PC-9 (cell line): ENCODE results near the gene ZNF618. TPM values are rescaled to one million over a fixed set of nuclear protein-coding genes. Genes with fewer than 3 reads are reported as not detected.

Experiments
- BruUV-seq: library from RNA; stranded (reverse); fragments of 400-500 nt; replicated peaks from 2 replicates; lab custom pipeline; 2021; lab: Mats Ljungman, UMichigan
- CTCF ChIA-PET: fragments of 300-600 bp; sonication (Branson Sonifier 250); formaldehyde crosslinking; loops from one replicate; lab custom pipeline; 2022; ENCODE audit warnings: antibody characterized with exemption; lab: Charles Lee
- POLR2A ChIA-PET: fragments of 300-600 bp; sonication (Branson Sonifier 250); formaldehyde crosslinking; loops from one replicate; lab custom pipeline; 2022; ENCODE audit warnings: antibody characterized with exemption; ENCODE audit not compliant: unreplicated experiment; lab: Charles Lee
- DNase-seq, 2 experiments: peaks; one replicate each; pipeline versions ENCODE4 v3.0.0 to v3.0.0-alpha.2; 2015 to 2022; ENCODE audit warnings: mixed read lengths in 1 of 2
- H2AFZ ChIP-seq: fragments of 200-600 bp; sonication (generic); 2 replicates; pipeline ENCODE4 v1.8.1; 2017; ENCODE audit warnings: antibody characterized with exemption
- H3F3A ChIP-seq: fragments of 200-600 bp; sonication (generic); 2 replicates; pipeline ENCODE4 v1.8.1; 2017; ENCODE audit warnings: antibody characterized with exemption, mild to moderate bottlenecking, low read depth; ENCODE audit not compliant: insufficient read depth
- H3K27ac ChIP-seq: fragments of 200-600 bp; sonication (generic); 2 replicates; pipeline ENCODE4 v1.6.1; 2016; ENCODE audit warnings: mixed run types
- H3K27me3 ChIP-seq: fragments of 200-600 bp; sonication (generic); 2 replicates; pipeline ENCODE4 v1.6.1; 2016; ENCODE audit warnings: low read depth, mixed run types; ENCODE audit not compliant: insufficient read depth
- H3K36me3 ChIP-seq: fragments of 200-600 bp; sonication (generic); 2 replicates; pipeline ENCODE4 v1.6.1; 2016; ENCODE audit warnings: low read depth, mixed run types
- H3K4me1 ChIP-seq: fragments of 200-600 bp; sonication (generic); replicated peaks from 2 replicates; pipeline ENCODE4 v1.6.1; 2016; ENCODE audit warnings: mixed run types; ENCODE audit not compliant: insufficient read depth
- H3K4me2 ChIP-seq: fragments of 200-600 bp; sonication (generic); 2 replicates; pipeline ENCODE4 v1.6.1; 2017; ENCODE audit warnings: mixed run types
- H3K4me3 ChIP-seq: fragments of 200-600 bp; sonication (generic); 2 replicates; pipeline ENCODE4 v1.6.1; 2016; ENCODE audit warnings: mixed run types
- H3K79me2 ChIP-seq: fragments of 200-600 bp; sonication (generic); 2 replicates; pipeline ENCODE4 v1.6.1; 2017; ENCODE audit warnings: low read depth, mixed run types
- H3K9me2 ChIP-seq: fragments of 200-600 bp; sonication (generic); 2 replicates; pipeline ENCODE4 v1.8.1; 2017; ENCODE audit warnings: mild to moderate bottlenecking; ENCODE audit not compliant: insufficient read depth
- H3K9me3 ChIP-seq: fragments of 200-600 bp; sonication (generic); 2 replicates; pipeline ENCODE4 v1.8.1; 2016; ENCODE audit warnings: low read depth; ENCODE audit not compliant: insufficient read depth
- H4K20me1 ChIP-seq: fragments of 200-600 bp; sonication (generic); 2 replicates; pipeline ENCODE4 v1.8.1; 2017; ENCODE audit not compliant: insufficient read depth
- EZH2 ChIP-seq: fragments of 200-600 bp; sonication (generic); IDR thresholded peaks from 2 replicates; pipeline ENCODE4 v1.8.0; 2017; ENCODE audit warnings: antibody characterized with exemption, low read depth
- intact Hi-C: fragments of 100-400 bp; cut with micrococcal nuclease; formaldehyde crosslinking; loops from one replicate; pipeline ENCODE4 v1.10.0; 2022; ENCODE audit not compliant: unreplicated experiment
- total RNA-seq: library from RNA; stranded (reverse); gene quantifications from 2 replicates; pipeline ENCODE4 v1.2.3, GENCODE V29; 2021
- TF ChIP-seq, protein P1 (sequence below): fragments of 200-600 bp; sonication (generic); conservative IDR thresholded peaks from 2 replicates; pipeline ENCODE4 v1.6.1; 2017; ENCODE audit warnings: mixed run types, antibody characterized with exemption, mild to moderate bottlenecking, moderate library complexity

Gene ZNF618
- total RNA-seq, 1 experiment from 2014 or later: 0.20 TPM

DNA sequence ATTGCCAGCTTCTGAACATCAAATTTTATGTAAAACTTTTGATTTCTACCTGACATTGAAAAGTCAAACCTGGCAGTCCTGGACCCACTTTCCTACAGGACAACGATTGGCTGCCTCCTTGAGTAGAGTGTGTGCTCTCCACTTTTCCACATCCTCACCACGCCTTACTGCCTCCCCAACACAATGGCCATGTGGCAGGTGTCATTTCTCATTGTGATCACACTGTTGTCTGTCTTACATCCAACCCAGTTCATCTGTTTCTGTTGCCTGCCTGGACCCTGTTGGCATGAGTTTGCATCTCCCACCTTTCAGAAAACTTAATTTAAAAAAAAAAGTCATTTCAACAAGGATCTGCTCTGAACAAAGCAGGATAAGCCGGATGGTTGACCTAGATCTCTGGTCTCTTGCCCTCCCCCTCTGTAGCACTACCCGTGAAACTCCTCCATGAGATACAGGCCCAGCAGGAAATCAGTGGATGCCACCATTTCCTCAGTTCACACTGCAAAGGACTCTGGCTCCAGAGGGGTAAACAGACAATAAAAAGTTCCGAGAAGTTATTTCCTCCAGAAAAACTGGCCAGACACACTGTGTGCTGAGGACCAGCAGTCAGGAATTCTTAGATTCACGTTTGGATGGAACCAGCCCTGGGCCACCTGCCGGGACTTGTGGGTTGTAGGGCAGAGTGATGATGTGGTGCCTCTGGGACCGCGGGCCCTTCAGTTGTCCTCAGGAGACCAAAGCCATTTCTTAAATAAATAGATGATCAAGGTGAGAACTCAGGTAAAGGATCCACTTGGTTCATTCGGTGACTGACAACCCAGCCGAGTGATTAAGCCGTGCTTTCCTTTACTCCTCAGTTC lies 153.4 kb downstream of the ZNF618 start:
- POLR2A ChIA-PET: no interaction called here
- intact Hi-C loops: no loop called here

DNA sequence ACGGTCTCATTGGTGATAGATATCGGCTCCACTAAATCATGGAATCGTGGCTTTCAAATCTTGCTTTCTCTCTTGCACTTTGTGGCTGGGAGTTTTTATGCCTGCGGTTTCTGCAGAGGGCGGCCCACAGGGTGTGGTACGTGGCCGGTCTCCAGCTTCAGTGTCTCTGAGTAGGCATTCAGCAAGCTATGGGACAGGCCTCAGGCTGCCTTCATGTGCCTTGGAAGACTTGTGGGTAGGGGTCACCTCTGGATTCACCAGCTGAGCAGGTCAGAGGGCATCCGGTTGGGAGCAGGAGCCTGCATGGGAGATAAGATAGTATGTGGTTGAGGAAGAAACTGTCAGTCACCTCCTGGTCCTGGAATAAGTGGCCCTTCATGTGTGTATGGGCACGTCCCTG lies 154.3 kb downstream of the ZNF618 start:
- POLR2A ChIA-PET: no interaction called here
- Histone ChIP-seq H2AFZ (no peak overlapping the region), H3K27me3 (peaks cover 90% of the 10 kb centered on the region), H3K27ac (no peak overlapping the region), H4K20me1 (no peaks in the 10 kb centered on the region), H3K9me2 (no peaks in the 10 kb centered on the region), H3F3A (no peaks in the 10 kb centered on the region), H3K9me3 (no peaks in the 10 kb centered on the region), H3K79me2 (no peaks in the 10 kb centered on the region), H3K36me3 (no peaks in the 10 kb centered on the region), H3K4me3 (no peak overlapping the region), H3K4me2 (no peak overlapping the region), H3K4me1 (no peaks in the 10 kb centered on the region)
- intact Hi-C loops: no loop called here
- BruUV-seq: no TSS peak
- DNase-seq: no peak
- CTCF ChIA-PET: no interaction called here
- TF ChIP-seq, protein P1, sequence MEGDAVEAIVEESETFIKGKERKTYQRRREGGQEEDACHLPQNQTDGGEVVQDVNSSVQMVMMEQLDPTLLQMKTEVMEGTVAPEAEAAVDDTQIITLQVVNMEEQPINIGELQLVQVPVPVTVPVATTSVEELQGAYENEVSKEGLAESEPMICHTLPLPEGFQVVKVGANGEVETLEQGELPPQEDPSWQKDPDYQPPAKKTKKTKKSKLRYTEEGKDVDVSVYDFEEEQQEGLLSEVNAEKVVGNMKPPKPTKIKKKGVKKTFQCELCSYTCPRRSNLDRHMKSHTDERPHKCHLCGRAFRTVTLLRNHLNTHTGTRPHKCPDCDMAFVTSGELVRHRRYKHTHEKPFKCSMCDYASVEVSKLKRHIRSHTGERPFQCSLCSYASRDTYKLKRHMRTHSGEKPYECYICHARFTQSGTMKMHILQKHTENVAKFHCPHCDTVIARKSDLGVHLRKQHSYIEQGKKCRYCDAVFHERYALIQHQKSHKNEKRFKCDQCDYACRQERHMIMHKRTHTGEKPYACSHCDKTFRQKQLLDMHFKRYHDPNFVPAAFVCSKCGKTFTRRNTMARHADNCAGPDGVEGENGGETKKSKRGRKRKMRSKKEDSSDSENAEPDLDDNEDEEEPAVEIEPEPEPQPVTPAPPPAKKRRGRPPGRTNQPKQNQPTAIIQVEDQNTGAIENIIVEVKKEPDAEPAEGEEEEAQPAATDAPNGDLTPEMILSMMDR: no peak
- TF ChIP-seq EZH2: no peak

More for the DNA sequence above, 153.4 kb downstream of the ZNF618 start:
- Histone ChIP-seq H4K20me1 (no peaks in the 10 kb centered on the region), H3K79me2 (no peaks in the 10 kb centered on the region), H3K9me3 (no peaks in the 10 kb centered on the region), H2AFZ (no peak overlapping the region), H3K27me3 (peaks cover 82% of the 10 kb centered on the region), H3K4me2 (no peak overlapping the region), H3K9me2 (no peaks in the 10 kb centered on the region), H3K4me3 (no peak overlapping the region), H3K4me1 (no peaks in the 10 kb centered on the region), H3K27ac (no peak overlapping the region), H3K36me3 (no peaks in the 10 kb centered on the region), H3F3A (no peaks in the 10 kb centered on the region)
- no TSS peak for BruUV-seq
- CTCF ChIA-PET: no interaction called here
- DNase-seq: no peak
- TF ChIP-seq, protein P1: no peak
- TF ChIP-seq EZH2: no peak

DNA sequence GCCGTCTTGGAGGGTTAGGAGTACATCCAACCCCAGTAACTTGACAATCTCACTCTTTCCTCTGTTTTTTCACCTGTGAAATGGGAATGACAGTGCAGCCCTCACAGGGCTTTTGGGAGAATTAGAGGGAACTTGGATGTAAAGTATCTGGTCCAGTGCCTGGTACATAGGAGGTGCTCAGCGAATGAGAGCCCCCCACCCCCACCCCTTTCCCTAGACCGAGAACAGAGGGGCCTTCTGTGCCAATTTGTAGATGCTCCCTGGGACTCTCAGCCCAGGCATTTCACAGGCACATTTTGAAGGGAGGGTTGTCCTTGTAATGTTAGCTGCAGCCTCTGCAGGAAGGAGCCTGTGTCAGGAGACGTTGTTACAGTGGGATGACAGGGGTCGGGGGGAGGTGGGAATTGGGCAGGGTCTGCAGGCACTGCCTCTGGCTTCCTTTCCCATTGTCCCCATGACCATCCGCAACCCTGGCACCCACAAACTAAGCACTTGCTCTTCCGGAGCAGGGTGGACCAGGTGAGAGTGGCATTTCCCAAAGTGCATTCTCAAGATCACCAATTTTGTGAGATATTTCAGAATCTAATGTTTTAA lies 155.0 kb downstream of the ZNF618 start:
- Histone ChIP-seq H3F3A (no peaks in the 10 kb centered on the region), H3K27me3 (peaks cover 93% of the 10 kb centered on the region), H3K4me3 (no peak overlapping the region), H3K9me3 (no peaks in the 10 kb centered on the region), H3K27ac (no peak overlapping the region), H3K9me2 (no peaks in the 10 kb centered on the region), H4K20me1 (no peaks in the 10 kb centered on the region), H3K4me2 (no peak overlapping the region), H2AFZ (no peak overlapping the region), H3K4me1 (no peaks in the 10 kb centered on the region), H3K36me3 (no peaks in the 10 kb centered on the region), H3K79me2 (no peaks in the 10 kb centered on the region)
- TF ChIP-seq EZH2: no peak
- TF ChIP-seq, protein P1: no peak
- CTCF ChIA-PET: no interaction called here
- intact Hi-C loops: no loop called here
- POLR2A ChIA-PET: no interaction called here
- no peak for DNase-seq
- BruUV-seq: no TSS peak
